Astrocyte (in vitro differentiated cells and primary cell): ENCODE data around the gene MIPOL1.
A peak's percentile ranks its signal among the peaks of the same experiment; 100 is the strongest.

Experiments
- EZH2 ChIP-seq: IDR thresholded peaks from 2 replicates; pipeline ENCODE4 v1.6.1; 2012; ENCODE audit warnings: mild to moderate bottlenecking, low read length, inconsistent platforms; ENCODE audit not compliant: insufficient read depth
- TF ChIP-seq, protein P1 (sequence below): IDR thresholded peaks from 2 replicates; pipeline ENCODE4 v1.5.1; 2011; ENCODE audit warnings: low read depth, mild to moderate bottlenecking, inconsistent platforms, low read length, moderate library complexity; ENCODE audit not compliant: insufficient read depth

- TF ChIP-seq, protein P1, sequence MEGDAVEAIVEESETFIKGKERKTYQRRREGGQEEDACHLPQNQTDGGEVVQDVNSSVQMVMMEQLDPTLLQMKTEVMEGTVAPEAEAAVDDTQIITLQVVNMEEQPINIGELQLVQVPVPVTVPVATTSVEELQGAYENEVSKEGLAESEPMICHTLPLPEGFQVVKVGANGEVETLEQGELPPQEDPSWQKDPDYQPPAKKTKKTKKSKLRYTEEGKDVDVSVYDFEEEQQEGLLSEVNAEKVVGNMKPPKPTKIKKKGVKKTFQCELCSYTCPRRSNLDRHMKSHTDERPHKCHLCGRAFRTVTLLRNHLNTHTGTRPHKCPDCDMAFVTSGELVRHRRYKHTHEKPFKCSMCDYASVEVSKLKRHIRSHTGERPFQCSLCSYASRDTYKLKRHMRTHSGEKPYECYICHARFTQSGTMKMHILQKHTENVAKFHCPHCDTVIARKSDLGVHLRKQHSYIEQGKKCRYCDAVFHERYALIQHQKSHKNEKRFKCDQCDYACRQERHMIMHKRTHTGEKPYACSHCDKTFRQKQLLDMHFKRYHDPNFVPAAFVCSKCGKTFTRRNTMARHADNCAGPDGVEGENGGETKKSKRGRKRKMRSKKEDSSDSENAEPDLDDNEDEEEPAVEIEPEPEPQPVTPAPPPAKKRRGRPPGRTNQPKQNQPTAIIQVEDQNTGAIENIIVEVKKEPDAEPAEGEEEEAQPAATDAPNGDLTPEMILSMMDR: peak; percentile 7
- TF ChIP-seq EZH2: no peak
Measured at GRCh38 chr14:37198273-37198598, 499 bp downstream of the MIPOL1 start.
